HG03139 (cell line): ENCODE measurements around the gene IQGAP2.
A peak's percentile ranks its signal among the peaks of the same experiment; 100 is the strongest.
"Not testable (repeated sequence)": the region's sequence is repeated elsewhere in the genome, so short reads cannot be mapped to it uniquely, and the experiment has no call there.

Experiments
- ATAC-seq: cut with Tn5 transposase; IDR thresholded peaks from one replicate; pipeline ENCODE4 v1.9.1; 2021; ENCODE audit not compliant: unreplicated experiment

IQGAP2 gene

GRCh38 chr5:76600716-76601115, 197.6 kb downstream of the IQGAP2 start:
- ATAC-seq = no peak

GRCh38 chr5:76601470-76601869, 198.4 kb downstream of the IQGAP2 start:
- ATAC-seq = no peak

- ATAC-seq = no peak
Observed at GRCh38 chr5:76602094-76602726, 199.1 kb downstream of the IQGAP2 start.

GRCh38 chr5:76603991-76604390, 200.9 kb downstream of the IQGAP2 start:
- not testable (repeated sequence) for ATAC-seq

GRCh38 chr5:76604838-76605237, 201.8 kb downstream of the IQGAP2 start:
- no peak for ATAC-seq

GRCh38 chr5:76606701-76607100, 203.6 kb downstream of the IQGAP2 start:
- no peak for ATAC-seq

- ATAC-seq = no peak
Observed at GRCh38 chr5:76607353-76607871, 204.3 kb downstream of the IQGAP2 start.

GRCh38 chr5:76608833-76609232, 205.7 kb downstream of the IQGAP2 start:
- no peak for ATAC-seq

GRCh38 chr5:76610196-76610595, 207.1 kb downstream of the IQGAP2 start:
- ATAC-seq = no peak

- no peak for ATAC-seq
Observed at GRCh38 chr5:76612942-76613341, 209.9 kb downstream of the IQGAP2 start.

GRCh38 chr5:76615759-76616158, 212.7 kb downstream of the IQGAP2 start:
- ATAC-seq = no peak

GRCh38 chr5:76616206-76616605, 213.1 kb downstream of the IQGAP2 start:
- ATAC-seq = no peak

GRCh38 chr5:76617229-76617628, 214.1 kb downstream of the IQGAP2 start:
- ATAC-seq = no peak

- ATAC-seq = no peak
Observed at GRCh38 chr5:76617675-76618074, 214.6 kb downstream of the IQGAP2 start.

GRCh38 chr5:76620166-76620565, 217.1 kb downstream of the IQGAP2 start:
- no peak for ATAC-seq

GRCh38 chr5:76622076-76622475, 219.0 kb downstream of the IQGAP2 start:
- ATAC-seq = no peak

GRCh38 chr5:76622973-76623596, 220.0 kb downstream of the IQGAP2 start, which contains the start of gene F2RL2:
Gene F2RL2, minus strand, starts transcription at chr5:76623403. Its CDS starts 173 bp downstream, at chr5:76623230.
- ATAC-seq = no peak

GRCh38 chr5:76625087-76625815, 222.2 kb downstream of the IQGAP2 start:
- ATAC-seq = no peak

GRCh38 chr5:76626738-76627137, 223.7 kb downstream of the IQGAP2 start:
- ATAC-seq = no peak

- no peak for ATAC-seq
Observed at GRCh38 chr5:76634661-76635060, 231.6 kb downstream of the IQGAP2 start.

GRCh38 chr5:76637490-76637889, 234.4 kb downstream of the IQGAP2 start:
- ATAC-seq = no peak

- ATAC-seq = peak; percentile 58
Observed at GRCh38 chr5:76638479-76638878, 235.4 kb downstream of the IQGAP2 start.
